Measurements from ENCODE around the gene TRIO.

TRIO gene

GRCh38 chr5:14122089-14122488 is 21.1 kb upstream of the TRIO start:
- no peak overlapping the region for H3K9ac ChIP-seq (ENCODE audit: low read depth, low read length)
- no peaks in the 10 kb centered on the region for H3K27me3 ChIP-seq (ENCODE audit: insufficient read depth, low read length, poor library complexity)
- ATAC-seq (ENCODE audit: insufficient read depth, low read depth) (no peak), DNase-seq (no peak)
- H3K79me2 ChIP-seq (ENCODE audit: insufficient read depth, low read length) = no peaks in the 10 kb centered on the region
- no peak overlapping the region for H2AFZ ChIP-seq (ENCODE audit: low read depth, low read length)
- H3K4me3 ChIP-seq (ENCODE audit: low read depth in 1 of 2, low read length in 2 of 2) = no peak overlapping the region
- no peak overlapping the region for H3K27ac ChIP-seq (ENCODE audit: low read length)
- no peaks in the 10 kb centered on the region for H4K20me1 ChIP-seq (ENCODE audit: insufficient read depth, low read length)
- no peak overlapping the region for H3K4me2 ChIP-seq (ENCODE audit: insufficient read depth, low read length)
- no peaks in the 10 kb centered on the region for H3K9me3 ChIP-seq (ENCODE audit: insufficient read depth, low read length, severe bottlenecking)
- no peaks in the 10 kb centered on the region for H3K36me3 ChIP-seq (ENCODE audit: insufficient read depth, low read length)
- TF ChIP-seq EZH2 (IDR thresholded peaks at IDR 0.05; ENCODE audit: borderline replicate concordance, low read depth, low read length, severe bottlenecking) (no peak), CTCF (IDR thresholded peaks at IDR 0.05; ENCODE audit: borderline replicate concordance, extremely low read depth, low read length, poor library complexity, severe bottlenecking) (no peak)
- H3K4me1 ChIP-seq (ENCODE audit: insufficient read depth, low read length) = no peaks in the 10 kb centered on the region

DNA sequence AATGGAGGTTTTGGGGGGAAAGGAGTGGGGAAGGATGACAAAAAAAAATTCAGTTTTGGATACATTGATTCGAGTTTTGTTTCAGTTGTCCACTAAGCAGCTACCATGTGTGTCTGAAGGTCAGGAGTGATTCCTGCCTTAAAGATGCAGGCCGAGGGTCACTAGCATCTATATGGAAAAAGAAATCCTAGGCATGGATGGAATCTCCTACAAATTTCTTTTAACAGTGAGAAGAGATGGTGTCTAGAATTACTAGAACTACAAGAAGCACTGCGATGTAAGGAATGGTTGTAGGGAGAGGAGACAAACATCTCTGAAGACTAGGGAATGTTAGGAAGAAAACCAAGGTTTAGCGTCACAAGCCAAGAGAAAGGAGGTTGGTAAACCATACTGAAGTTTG is 19.6 kb upstream of the TRIO start:
- Histone ChIP-seq H3K79me2 (ENCODE audit: insufficient read depth, low read length) (no peaks in the 10 kb centered on the region), H3K27me3 (ENCODE audit: insufficient read depth, low read length, poor library complexity) (no peaks in the 10 kb centered on the region), H3K27ac (ENCODE audit: low read length) (no peak overlapping the region), H3K9me3 (ENCODE audit: insufficient read depth, low read length, severe bottlenecking) (no peaks in the 10 kb centered on the region), H3K36me3 (ENCODE audit: insufficient read depth, low read length) (no peaks in the 10 kb centered on the region), H3K4me2 (ENCODE audit: insufficient read depth, low read length) (no peak overlapping the region), H4K20me1 (ENCODE audit: insufficient read depth, low read length) (no peaks in the 10 kb centered on the region), H2AFZ (ENCODE audit: low read depth, low read length) (no peak overlapping the region), H3K4me3 (ENCODE audit: low read depth in 1 of 2, low read length in 2 of 2) (no peak overlapping the region), H3K9ac (ENCODE audit: low read depth, low read length) (no peak overlapping the region), H3K4me1 (ENCODE audit: insufficient read depth, low read length) (no peaks in the 10 kb centered on the region)
- no peak for DNase-seq
- no peak for ATAC-seq (ENCODE audit: insufficient read depth, low read depth)
- TF ChIP-seq EZH2 (IDR thresholded peaks at IDR 0.05; ENCODE audit: borderline replicate concordance, low read depth, low read length, severe bottlenecking) (no peak), CTCF (IDR thresholded peaks at IDR 0.05; ENCODE audit: borderline replicate concordance, extremely low read depth, low read length, poor library complexity, severe bottlenecking) (no peak)

DNA sequence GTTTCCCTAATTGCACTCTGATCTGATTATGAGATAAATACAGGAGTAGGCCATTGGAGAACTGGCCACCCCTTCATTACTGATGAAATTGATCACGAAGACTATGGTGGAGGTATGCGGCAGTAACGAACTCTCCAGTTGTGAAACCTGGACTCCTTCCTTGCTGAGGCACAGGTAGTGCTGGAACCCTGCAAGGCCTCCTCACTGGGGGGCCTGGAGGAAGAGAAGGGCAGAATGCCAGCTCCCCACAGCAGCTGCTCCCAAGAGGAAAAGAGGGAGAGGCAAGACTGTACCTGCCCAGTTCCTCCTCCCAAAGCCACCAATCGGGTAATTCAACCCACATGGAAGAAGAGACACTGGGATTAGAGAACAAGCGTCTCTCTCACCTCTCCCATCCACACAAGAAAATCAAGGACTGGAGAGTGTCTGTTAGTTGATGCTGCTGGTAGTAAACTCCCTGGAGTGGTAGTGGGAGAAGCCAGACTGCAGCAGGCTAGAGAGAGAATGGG is 19.1 kb upstream of the TRIO start:
- TF ChIP-seq CTCF (IDR thresholded peaks at IDR 0.05; ENCODE audit: borderline replicate concordance, extremely low read depth, low read length, poor library complexity, severe bottlenecking) (no peak), EZH2 (IDR thresholded peaks at IDR 0.05; ENCODE audit: borderline replicate concordance, low read depth, low read length, severe bottlenecking) (no peak)
- Histone ChIP-seq H3K27ac (ENCODE audit: low read length) (no peak overlapping the region), H4K20me1 (ENCODE audit: insufficient read depth, low read length) (no peaks in the 10 kb centered on the region), H3K4me2 (ENCODE audit: insufficient read depth, low read length) (no peak overlapping the region), H3K9ac (ENCODE audit: low read depth, low read length) (no peak overlapping the region), H3K27me3 (ENCODE audit: insufficient read depth, low read length, poor library complexity) (no peaks in the 10 kb centered on the region), H3K36me3 (ENCODE audit: insufficient read depth, low read length) (no peaks in the 10 kb centered on the region), H3K4me3 (ENCODE audit: low read depth in 1 of 2, low read length in 2 of 2) (no peak overlapping the region), H3K79me2 (ENCODE audit: insufficient read depth, low read length) (no peaks in the 10 kb centered on the region), H3K4me1 (ENCODE audit: insufficient read depth, low read length) (no peaks in the 10 kb centered on the region), H3K9me3 (ENCODE audit: insufficient read depth, low read length, severe bottlenecking) (no peaks in the 10 kb centered on the region), H2AFZ (ENCODE audit: low read depth, low read length) (no peak overlapping the region)
- DNase-seq (no peak), ATAC-seq (ENCODE audit: insufficient read depth, low read depth) (no peak)

GRCh38 chr5:14125262-14125661 is 17.9 kb upstream of the TRIO start:
- no peaks in the 10 kb centered on the region for H3K27me3 ChIP-seq (ENCODE audit: insufficient read depth, low read length, poor library complexity)
- no peak overlapping the region for H2AFZ ChIP-seq (ENCODE audit: low read depth, low read length)
- no peaks in the 10 kb centered on the region for H3K36me3 ChIP-seq (ENCODE audit: insufficient read depth, low read length)
- DNase-seq (no peak), ATAC-seq (ENCODE audit: insufficient read depth, low read depth) (no peak)
- no peak overlapping the region for H3K9ac ChIP-seq (ENCODE audit: low read depth, low read length)
- H3K4me1 ChIP-seq (ENCODE audit: insufficient read depth, low read length) = no peaks in the 10 kb centered on the region
- H3K79me2 ChIP-seq (ENCODE audit: insufficient read depth, low read length) = no peaks in the 10 kb centered on the region
- H3K4me2 ChIP-seq (ENCODE audit: insufficient read depth, low read length) = no peak overlapping the region
- H4K20me1 ChIP-seq (ENCODE audit: insufficient read depth, low read length) = no peaks in the 10 kb centered on the region
- TF ChIP-seq EZH2 (IDR thresholded peaks at IDR 0.05; ENCODE audit: borderline replicate concordance, low read depth, low read length, severe bottlenecking) = no peak
- no peak for TF ChIP-seq CTCF (IDR thresholded peaks at IDR 0.05; ENCODE audit: borderline replicate concordance, extremely low read depth, low read length, poor library complexity, severe bottlenecking)
- no peak overlapping the region for H3K27ac ChIP-seq (ENCODE audit: low read length)
- H3K9me3 ChIP-seq (ENCODE audit: insufficient read depth, low read length, severe bottlenecking) = no peaks in the 10 kb centered on the region
- no peak overlapping the region for H3K4me3 ChIP-seq (ENCODE audit: low read depth in 1 of 2, low read length in 2 of 2)
